AG04450 (cell line): ENCODE data around the gene GRM8. TPM values are rescaled to one million over a fixed set of nuclear protein-coding genes. Genes with fewer than 3 reads are reported as not detected.

Source experiments
- CTCF ChIA-PET: fragments of 300-600, 350-600 bp; formaldehyde crosslinking; extraction: SDS; loops from one replicate; lab custom pipeline; 2022; ENCODE audit warnings: antibody characterized with exemption, inconsistent platforms; lab: Charles Lee
- POLR2A ChIA-PET: fragments of 350-600 bp; formaldehyde crosslinking; extraction: SDS; loops from one replicate; lab custom pipeline; 2021; ENCODE audit warnings: antibody characterized with exemption, inconsistent platforms; lab: Yijun Ruan, JAX
- DNase-seq: peaks from one replicate; pipeline ENCODE4 v3.0.0-alpha.2; 2011; ENCODE audit warnings: low read depth, low spot score
- H3K27ac ChIP-seq: one replicate; pipeline ENCODE4 v1.5.1; 2012; ENCODE audit warnings: low read depth, low read length, control low read depth
- H3K27me3 ChIP-seq: one replicate; pipeline ENCODE4 v1.6.0; 2012; ENCODE audit warnings: low read length; ENCODE audit not compliant: control insufficient read depth, insufficient read depth
- H3K4me3 ChIP-seq: 2 replicates; pipeline ENCODE4 v1.5.1; 2011; ENCODE audit warnings: mild to moderate bottlenecking, low read depth, low read length, control low read depth
- H3K9me3 ChIP-seq: 2 replicates; pipeline ENCODE4 v1.5.1; 2012; ENCODE audit warnings: low read length; ENCODE audit not compliant: control insufficient read depth, insufficient read depth
- polyA plus RNA-seq: library from polyadenylated mRNA; depleted of rRNA; stranded (reverse); fragments of >200 nt; gene quantifications from 2 replicates; pipeline ENCODE4 v1.2.3, GENCODE V29; 2011
- TF ChIP-seq, protein P1 (sequence below): IDR thresholded peaks from 2 replicates; pipeline ENCODE4 v1.5.1; 2011; ENCODE audit warnings: low read depth, low read length, control low read depth, inconsistent platforms

Gene GRM8
- polyA plus RNA-seq, 1 experiment = not detected

DNA sequence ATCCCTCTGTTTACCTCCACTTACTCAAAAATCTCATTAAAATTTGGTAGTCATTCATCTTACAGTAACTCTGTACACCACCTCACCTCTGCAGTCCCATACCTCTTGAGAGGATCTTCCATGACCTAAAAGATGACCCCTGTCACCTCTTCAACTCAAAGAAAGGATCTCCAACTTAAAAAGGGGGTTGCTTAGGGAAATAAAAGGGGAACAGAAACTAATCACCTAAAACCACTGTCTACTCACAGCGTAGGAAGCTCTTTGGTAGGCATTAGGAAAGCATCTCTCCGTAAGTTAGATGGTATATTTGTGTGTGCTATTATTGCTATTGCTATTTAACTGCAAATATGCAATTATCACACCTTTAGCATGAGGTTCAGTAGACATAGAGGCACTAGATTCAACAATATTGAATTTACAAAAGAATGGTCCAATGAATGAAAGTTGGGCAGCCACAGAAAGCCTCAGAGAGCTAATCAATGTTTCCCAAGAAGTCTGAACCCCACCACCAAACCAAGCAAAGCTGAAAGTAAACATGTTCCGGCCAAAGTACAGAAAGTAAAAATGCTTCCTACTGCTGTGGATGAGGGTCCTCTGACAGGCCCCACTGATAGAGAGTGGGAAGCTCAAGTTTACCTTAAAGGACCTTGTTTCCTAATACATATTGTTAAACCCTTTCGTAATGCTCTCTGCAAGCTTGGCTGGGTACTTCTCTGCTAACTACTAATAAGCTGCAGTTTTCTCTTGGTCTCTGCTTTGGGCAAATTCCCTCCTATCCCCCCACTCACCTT, 105.8 kb downstream of the GRM8 start:
- Histone ChIP-seq H3K27ac (no peak overlapping the region), H3K4me3 (no peak overlapping the region), H3K9me3 (no peaks in the 10 kb centered on the region; the same call in 1 of the 2 replicates), H3K27me3 (no peaks in the 10 kb centered on the region)
- CTCF ChIA-PET = no interaction called here
- TF ChIP-seq, protein P1, sequence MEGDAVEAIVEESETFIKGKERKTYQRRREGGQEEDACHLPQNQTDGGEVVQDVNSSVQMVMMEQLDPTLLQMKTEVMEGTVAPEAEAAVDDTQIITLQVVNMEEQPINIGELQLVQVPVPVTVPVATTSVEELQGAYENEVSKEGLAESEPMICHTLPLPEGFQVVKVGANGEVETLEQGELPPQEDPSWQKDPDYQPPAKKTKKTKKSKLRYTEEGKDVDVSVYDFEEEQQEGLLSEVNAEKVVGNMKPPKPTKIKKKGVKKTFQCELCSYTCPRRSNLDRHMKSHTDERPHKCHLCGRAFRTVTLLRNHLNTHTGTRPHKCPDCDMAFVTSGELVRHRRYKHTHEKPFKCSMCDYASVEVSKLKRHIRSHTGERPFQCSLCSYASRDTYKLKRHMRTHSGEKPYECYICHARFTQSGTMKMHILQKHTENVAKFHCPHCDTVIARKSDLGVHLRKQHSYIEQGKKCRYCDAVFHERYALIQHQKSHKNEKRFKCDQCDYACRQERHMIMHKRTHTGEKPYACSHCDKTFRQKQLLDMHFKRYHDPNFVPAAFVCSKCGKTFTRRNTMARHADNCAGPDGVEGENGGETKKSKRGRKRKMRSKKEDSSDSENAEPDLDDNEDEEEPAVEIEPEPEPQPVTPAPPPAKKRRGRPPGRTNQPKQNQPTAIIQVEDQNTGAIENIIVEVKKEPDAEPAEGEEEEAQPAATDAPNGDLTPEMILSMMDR = no peak
- DNase-seq = no peak
- POLR2A ChIA-PET = no interaction called here

GRCh38 chr7:127137146-127137545, 115.6 kb downstream of the GRM8 start:
- H3K27ac ChIP-seq = no peak overlapping the region
- TF ChIP-seq, protein P1 = no peak
- no peaks in the 10 kb centered on the region for H3K27me3 ChIP-seq
- peaks cover 4% of the 10 kb centered on the region for H3K9me3 ChIP-seq
- H3K4me3 ChIP-seq = no peak overlapping the region
- POLR2A ChIA-PET = no interaction called here
- CTCF ChIA-PET = no interaction called here
- no peak for DNase-seq

DNA sequence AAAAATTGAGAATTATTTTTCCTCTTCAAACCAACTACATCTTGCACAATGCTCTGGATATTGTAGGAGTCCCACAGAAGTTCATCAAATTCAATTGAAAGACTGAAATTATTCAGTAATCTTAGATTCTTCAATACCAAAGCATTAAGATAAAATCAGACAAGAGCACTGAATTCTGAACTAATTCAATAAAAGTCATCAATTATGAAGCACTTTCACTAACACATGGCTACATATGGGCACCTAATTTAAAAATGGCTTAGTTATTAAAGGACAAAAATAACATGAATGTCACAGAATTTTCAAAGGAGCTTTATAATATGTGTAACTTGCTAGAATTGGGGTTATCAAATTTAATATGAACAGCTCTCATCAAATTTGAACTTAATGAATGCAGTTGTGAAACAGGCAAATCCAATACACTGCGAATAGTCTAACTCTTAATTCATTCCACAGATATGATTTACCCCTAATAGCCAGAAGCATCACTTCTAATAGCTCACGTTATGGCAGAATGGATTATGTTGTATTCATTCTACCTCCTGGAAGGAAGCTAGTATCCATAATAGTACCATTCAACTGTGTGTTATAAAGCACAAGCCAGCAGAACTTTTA, 116.8 kb downstream of the GRM8 start:
- CTCF ChIA-PET = no interaction called here
- no peak for DNase-seq

GRCh38 chr7:127123220-127123619, 129.5 kb downstream of the GRM8 start:
- H3K27ac ChIP-seq = no peak overlapping the region
- no peaks in the 10 kb centered on the region for H3K27me3 ChIP-seq
- TF ChIP-seq, protein P1 = no peak
- ChIA-PET CTCF (no interaction called here), POLR2A (no interaction called here)
- no peak for DNase-seq
- H3K4me3 ChIP-seq = no peak overlapping the region
- H3K9me3 ChIP-seq = peaks cover 6% of the 10 kb centered on the region; the same call in 1 of the 2 replicates

More for the DNA sequence above, 116.8 kb downstream of the GRM8 start:
- TF ChIP-seq, protein P1 = no peak
- Histone ChIP-seq H3K27ac (no peak overlapping the region), H3K27me3 (no peaks in the 10 kb centered on the region), H3K9me3 (peaks cover 4% of the 10 kb centered on the region), H3K4me3 (no peak overlapping the region)
- POLR2A ChIA-PET = no interaction called here

GRCh38 chr7:127119517-127119916, 133.2 kb downstream of the GRM8 start:
- Histone ChIP-seq H3K4me3 (no peak overlapping the region), H3K9me3 (peaks cover 12% of the 10 kb centered on the region), H3K27ac (no peak overlapping the region), H3K27me3 (no peaks in the 10 kb centered on the region)
- TF ChIP-seq, protein P1 = no peak
- ChIA-PET POLR2A (no interaction called here), CTCF (no interaction called here)
- DNase-seq = no peak
